HG02642 (cell line): Measurements from ENCODE around the gene LMAN2L.

Source experiments
- ATAC-seq: cut with Tn5 transposase; IDR thresholded peaks from one replicate; pipeline ENCODE4 v1.9.1; 2021; ENCODE audit warnings: mild to moderate bottlenecking; ENCODE audit not compliant: unreplicated experiment, poor library complexity

LMAN2L gene

GRCh38 chr2:96716388-96716787 is 23.5 kb downstream of the LMAN2L start:
- no peak for ATAC-seq

- no peak for ATAC-seq
Observed at GRCh38 chr2:96715658-96716057, 24.2 kb downstream of the LMAN2L start.

- ATAC-seq, result no peak
Observed at GRCh38 chr2:96710985-96711384, 28.9 kb downstream of the LMAN2L start.

GRCh38 chr2:96703021-96703751 is 36.7 kb downstream of the LMAN2L start:
- ATAC-seq, result no peak

- no peak for ATAC-seq
Observed at GRCh38 chr2:96702098-96702785, 37.6 kb downstream of the LMAN2L start.

- no peak for ATAC-seq
Observed at GRCh38 chr2:96701636-96702035, 38.2 kb downstream of the LMAN2L start.

GRCh38 chr2:96700086-96700485 is 39.8 kb downstream of the LMAN2L start:
- no peak for ATAC-seq

- ATAC-seq, result no peak
Observed at GRCh38 chr2:96699621-96700020, 40.2 kb downstream of the LMAN2L start.

- ATAC-seq, result no peak
Observed at GRCh38 chr2:96699021-96699420, 40.8 kb downstream of the LMAN2L start.

- no peak for ATAC-seq
Observed at GRCh38 chr2:96698221-96698861, 41.5 kb downstream of the LMAN2L start.

GRCh38 chr2:96697476-96697875 is 42.4 kb downstream of the LMAN2L start:
- no peak for ATAC-seq

- ATAC-seq, result no peak
Observed at GRCh38 chr2:96695602-96696001, 44.3 kb downstream of the LMAN2L start.

GRCh38 chr2:96694816-96695455 is 44.9 kb downstream of the LMAN2L start:
- ATAC-seq, result no peak

GRCh38 chr2:96694279-96694678 is 45.6 kb downstream of the LMAN2L start:
- no peak for ATAC-seq

- ATAC-seq, result no peak
Observed at GRCh38 chr2:96693286-96694200, 46.3 kb downstream of the LMAN2L start.

GRCh38 chr2:96692094-96692971 is 47.5 kb downstream of the LMAN2L start:
- no peak for ATAC-seq

GRCh38 chr2:96691022-96691612 is 48.7 kb downstream of the LMAN2L start:
- ATAC-seq, result no peak

GRCh38 chr2:96690306-96691021 is 49.4 kb downstream of the LMAN2L start:
- no peak for ATAC-seq
